Fibroblast of pulmonary artery (primary cell): ENCODE data around the gene SLA2.

Experiments used
- DNase-seq: peaks from one replicate; pipeline ENCODE4 v3.0.0-alpha.2; 2010; ENCODE audit warnings: low read depth
- H3K4me3 ChIP-seq: replicated peaks from 2 replicates; pipeline ENCODE4 v1.5.1; 2011; ENCODE audit warnings: low read depth, mild to moderate bottlenecking, control low read depth, low read length, moderate library complexity
- TF ChIP-seq, protein P1 (sequence below): IDR thresholded peaks from 2 replicates; pipeline ENCODE4 v1.5.1; 2011; ENCODE audit warnings: mild to moderate bottlenecking, control low read depth, low read length, inconsistent platforms; ENCODE audit errors: missing control alignments

SLA2 gene

DNA sequence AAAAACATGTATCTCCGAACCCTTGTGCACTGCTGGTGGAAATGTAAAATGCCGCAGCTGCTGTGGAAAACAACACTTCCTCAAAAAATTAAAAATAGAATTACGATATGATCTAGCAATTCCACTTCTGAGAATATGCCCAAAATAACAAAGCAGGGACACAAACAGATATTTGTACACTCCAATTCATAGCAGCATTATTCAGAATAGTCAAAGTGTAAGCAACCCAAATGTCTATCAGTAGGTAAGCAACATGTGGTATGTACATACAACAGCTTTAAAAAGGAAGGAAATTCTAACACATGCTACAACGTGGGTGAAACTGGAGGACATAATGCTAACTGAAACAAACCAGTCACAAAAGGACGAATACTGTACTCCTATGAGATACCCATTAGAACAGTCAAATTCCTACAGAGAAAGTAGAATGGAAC, 46.1 kb downstream of the SLA2 start:
- TF ChIP-seq, protein P1, sequence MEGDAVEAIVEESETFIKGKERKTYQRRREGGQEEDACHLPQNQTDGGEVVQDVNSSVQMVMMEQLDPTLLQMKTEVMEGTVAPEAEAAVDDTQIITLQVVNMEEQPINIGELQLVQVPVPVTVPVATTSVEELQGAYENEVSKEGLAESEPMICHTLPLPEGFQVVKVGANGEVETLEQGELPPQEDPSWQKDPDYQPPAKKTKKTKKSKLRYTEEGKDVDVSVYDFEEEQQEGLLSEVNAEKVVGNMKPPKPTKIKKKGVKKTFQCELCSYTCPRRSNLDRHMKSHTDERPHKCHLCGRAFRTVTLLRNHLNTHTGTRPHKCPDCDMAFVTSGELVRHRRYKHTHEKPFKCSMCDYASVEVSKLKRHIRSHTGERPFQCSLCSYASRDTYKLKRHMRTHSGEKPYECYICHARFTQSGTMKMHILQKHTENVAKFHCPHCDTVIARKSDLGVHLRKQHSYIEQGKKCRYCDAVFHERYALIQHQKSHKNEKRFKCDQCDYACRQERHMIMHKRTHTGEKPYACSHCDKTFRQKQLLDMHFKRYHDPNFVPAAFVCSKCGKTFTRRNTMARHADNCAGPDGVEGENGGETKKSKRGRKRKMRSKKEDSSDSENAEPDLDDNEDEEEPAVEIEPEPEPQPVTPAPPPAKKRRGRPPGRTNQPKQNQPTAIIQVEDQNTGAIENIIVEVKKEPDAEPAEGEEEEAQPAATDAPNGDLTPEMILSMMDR, result no peak
- no peak for DNase-seq
- H3K4me3 ChIP-seq, result no peak overlapping the region

DNA sequence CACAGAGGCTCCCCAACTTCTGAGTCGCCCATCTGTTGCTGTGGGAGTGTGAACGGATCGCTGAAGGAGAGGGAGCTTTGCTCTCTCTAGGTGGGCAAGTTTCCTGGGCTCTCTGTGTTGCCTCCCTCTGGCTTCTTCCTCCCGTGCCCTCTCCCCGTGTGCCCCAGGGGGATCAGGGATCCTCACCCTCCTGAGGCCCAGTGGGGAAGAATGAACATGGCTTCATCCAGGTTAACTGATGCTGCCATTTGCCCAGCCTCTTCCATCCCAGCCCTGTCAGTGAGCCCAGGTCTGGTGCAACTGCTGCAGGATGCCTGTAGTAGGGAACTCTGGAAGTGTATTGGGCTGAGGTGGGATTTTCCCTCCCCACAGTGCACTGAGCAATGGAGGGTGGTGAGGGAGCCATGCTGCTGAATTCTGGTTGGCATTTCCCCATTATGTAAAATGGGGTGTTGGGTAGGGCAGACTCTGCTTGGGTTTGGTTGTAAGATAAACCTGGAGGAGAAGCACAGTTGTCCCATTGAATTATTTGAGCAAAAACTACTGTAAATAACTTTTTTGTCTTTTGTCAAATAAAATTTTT, 52.6 kb downstream of the SLA2 start:
- H3K4me3 ChIP-seq, result no peak overlapping the region
- no peak for DNase-seq
- TF ChIP-seq, protein P1, result no peak

DNA sequence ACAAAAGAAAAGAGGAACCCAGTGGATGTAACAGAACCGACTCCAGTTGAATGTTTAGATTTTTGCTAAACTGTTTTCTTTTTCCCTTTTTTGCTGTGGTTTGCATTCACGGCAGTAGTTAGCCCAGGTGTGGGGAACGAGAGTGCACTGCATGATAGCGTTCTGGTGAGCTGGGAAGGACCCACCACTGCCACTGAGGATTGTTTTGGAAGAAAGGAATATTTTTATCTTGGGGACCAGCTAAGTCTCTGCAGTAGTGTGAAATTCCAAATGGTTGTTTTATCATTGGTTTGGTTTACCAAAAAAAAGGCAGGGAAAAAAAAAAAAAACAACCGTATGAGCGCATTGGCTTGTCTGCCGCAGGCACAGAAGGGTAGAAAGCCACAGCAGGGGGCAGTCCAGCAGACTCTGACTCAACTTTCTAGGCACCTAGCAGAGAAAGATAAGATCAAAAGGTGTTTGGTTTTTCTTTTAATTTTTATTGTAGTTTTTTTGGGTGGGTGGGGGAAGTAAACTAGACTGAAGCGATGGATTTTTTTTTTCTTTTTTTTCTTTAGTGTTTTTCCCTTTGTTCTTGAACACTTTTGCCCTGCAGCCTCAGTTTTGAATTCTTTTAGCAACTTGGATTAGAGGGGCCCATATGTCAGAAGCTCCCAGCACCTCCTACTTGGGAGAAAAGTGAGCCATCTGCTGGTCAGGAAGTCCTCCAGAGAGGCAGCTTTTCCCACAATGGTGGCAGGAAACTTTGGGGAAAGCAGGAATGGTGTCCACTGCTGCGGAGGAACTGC, 53.9 kb downstream of the SLA2 start:
- no peak overlapping the region for H3K4me3 ChIP-seq
- TF ChIP-seq, protein P1, result peak; percentile 35
- DNase-seq, result peak; percentile 35

DNA sequence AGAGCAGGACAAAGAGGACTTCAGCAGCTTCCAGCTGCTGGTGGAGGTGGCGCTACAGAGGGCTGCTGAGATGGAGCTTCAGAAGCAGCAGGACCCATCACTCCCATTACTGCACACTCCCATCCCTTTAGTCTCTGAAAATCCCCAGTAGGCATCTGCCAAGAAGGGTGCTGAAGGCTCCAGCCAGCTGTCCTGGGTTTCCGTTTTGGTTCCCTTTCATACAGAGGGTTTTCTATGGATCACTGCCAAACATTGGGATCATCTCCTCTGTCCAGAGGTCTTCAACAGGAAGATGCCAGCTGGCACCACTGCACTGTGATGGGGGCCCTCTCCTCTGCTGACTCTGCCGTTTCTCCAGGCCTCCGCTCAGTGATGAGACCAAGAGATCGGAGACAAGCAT, 54.7 kb downstream of the SLA2 start:
- no peak for DNase-seq
- TF ChIP-seq, protein P1, result no peak

DNA sequence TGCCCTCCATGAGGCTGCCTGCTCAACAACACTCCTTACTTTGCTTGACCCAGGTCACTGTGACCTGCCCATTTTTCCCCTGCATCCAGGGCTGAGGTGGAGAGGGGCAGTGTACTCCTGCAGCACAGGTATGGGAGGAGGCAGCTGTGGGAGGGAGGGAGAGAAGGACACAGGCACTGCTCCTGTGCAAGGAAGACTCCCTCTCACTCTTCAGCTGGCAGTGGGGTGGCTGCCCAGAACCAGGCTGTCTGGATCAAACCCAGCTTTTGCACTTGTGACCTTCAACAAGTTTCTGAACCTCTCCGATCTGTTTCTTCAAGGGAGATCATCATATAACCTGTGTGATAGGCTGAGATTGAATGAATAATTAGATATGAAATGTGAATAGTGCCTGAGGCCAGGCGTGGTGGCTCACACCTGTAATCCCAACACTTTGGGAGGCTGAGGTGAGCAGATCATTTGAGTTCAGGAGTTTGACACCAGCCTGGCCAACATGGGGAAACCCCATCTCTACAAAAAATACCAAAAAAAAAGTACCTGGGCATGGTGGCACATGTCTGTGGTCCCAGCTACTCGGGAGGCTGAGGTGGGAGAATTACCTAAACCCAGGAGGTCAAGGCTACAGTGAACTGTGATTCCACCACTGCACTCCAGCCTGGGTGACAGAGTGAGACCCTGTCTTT, 58.5 kb downstream of the SLA2 start:
- TF ChIP-seq, protein P1, result no peak
- no peak overlapping the region for H3K4me3 ChIP-seq
- DNase-seq, result no peak

More for the DNA sequence above, 54.7 kb downstream of the SLA2 start:
- H3K4me3 ChIP-seq, result no peak overlapping the region

DNA sequence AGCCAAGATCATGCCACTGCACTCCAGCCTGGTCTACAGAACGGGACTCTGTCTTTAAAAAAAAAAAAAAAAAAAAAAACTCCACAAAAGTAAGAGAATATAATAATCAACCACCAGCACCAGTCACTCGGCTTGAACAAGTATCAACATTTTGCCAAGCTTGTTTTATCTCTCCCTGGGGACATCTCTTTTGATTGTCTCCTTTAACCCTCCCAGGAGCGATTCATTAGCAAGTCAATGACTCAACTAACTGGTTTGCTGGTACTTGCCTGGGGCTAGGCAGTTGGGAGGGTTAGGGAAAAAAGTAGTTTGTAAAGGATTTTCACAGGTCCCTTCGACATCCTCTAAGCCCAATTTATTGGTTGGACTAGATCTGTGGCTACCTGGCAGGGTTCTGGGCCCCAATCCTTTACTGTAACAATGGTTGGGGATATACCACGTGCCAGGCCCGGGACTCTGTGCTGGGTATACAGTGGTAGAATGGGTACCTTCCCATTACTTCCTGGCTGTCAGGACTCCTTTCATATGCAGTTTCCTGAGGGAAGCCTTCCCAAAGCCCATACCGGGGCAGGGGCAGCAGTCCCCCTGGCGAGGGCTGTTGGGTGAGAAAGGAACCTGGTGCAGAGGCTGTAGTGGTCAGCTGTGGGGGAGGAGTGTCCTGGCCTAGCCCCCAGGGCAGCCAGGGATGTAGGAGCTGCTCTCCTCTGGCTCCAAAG, 60.4 kb downstream of the SLA2 start:
- DNase-seq, result peak; percentile 14
- no peak overlapping the region for H3K4me3 ChIP-seq
- TF ChIP-seq, protein P1, result no peak
